NCI-H1694 treated with DMSO at 0.1 percent for 48 hours (cell line): ENCODE data around the gene KLHL36.
"Not testable (repeated sequence)": the region's sequence is repeated elsewhere in the genome, so short reads cannot be mapped to it uniquely, and the experiment has no call there.

Experiments used
- DNase-seq: peaks from one replicate; lab custom pipeline; 2025; lab: John Stamatoyannopoulos, UW

The KLHL36 gene

DNA sequence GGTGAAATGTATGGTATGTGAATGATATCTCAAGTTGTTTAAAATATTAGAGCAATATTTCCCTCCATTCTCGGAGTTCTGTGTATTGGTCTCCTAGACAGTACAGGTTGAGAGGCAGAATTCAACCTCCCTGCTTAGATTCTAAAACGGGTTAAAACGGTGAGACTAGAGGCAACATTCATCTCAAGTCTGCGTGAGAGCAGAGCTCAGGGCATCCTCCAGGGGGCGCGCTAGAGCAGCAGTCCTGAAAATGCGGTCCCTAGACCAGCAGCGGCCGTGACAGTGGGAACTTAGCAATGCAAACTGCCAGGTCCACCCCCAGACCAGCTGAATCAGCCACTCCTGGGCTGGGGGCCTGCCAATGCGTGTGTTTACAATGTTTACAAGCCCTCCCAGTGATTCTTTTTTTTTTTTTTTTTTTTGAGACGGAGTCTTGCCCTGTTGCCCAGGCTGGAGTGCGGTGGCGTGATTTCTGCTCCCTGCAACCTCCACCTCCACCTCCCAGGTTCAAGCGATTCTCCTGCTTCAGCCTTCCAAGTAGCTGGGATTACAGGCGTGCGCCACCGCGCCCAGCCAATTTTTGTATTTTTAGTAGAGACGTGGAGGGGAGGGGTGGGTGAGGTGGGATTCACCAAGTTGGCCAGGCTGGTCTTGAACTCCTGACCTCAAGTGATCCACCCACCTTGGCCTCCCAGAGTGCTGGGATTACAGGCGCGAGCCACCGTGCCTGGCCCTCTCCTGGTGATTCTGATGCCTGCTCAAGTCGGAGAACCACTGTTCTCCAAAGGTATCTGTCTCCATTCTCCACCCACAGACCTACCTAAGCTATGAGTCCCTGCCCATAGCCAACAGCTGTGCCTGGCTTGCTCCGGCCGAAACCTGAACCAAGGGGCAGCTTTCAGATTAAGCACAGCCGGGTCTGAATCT lies 24.2 kb downstream of the KLHL36 start:
- peak; percentile 30 for DNase-seq

DNA sequence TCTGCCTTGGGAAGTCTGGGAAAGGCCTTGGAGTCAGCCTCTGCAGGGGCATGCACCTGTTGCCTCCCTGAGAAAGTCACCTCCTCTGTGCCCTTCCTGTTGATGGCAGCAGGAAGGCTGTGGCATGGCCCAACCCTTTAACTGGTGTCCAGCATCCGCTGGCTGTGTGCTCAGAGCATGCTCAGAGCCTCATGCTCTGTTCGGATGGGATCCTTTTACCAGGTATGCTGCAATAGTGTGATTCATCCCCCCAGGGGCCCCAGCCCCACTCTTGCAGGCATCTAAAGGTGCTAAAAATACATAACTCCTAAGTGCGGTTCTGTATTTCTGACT lies 24.9 kb downstream of the KLHL36 start:
- no peak for DNase-seq

DNA sequence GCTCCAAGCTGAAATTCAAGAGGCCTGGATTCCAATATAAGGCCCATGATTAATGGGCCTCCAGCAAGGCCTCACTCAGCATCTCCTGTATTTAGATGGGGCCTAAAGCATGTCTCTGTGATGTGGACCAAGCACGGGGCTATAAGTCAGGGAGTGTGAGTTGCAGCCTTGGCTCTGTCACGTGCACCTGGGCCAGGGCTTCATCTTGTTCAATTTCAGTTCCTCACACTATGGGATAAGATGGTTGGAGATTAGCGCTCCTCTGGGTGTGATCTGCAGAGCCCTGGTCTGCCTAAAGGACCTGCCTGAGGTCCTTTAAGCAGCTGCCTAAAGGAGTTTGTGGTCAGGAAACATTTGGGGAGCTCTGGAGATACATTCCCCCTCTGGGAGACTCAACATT lies 25.2 kb downstream of the KLHL36 start:
- DNase-seq = no peak

DNA sequence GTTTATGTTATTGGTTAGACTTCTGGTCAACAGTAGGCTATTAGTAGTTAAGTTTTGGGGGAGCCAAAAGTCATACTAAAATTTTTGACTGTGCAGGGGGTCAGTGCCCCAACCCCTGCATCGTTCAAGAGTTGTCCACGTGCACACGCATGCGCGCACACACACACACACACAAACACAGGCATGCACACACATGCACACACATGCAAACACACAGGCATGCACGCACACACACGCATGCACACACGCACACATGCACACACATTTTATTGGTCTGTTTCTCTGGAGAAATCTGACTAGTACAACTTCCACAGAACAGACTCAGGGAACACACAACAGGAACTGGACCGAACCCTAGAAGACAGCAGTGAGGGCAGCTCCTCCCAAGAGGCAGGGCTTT lies 27.1 kb downstream of the KLHL36 start:
- DNase-seq = no peak

DNA sequence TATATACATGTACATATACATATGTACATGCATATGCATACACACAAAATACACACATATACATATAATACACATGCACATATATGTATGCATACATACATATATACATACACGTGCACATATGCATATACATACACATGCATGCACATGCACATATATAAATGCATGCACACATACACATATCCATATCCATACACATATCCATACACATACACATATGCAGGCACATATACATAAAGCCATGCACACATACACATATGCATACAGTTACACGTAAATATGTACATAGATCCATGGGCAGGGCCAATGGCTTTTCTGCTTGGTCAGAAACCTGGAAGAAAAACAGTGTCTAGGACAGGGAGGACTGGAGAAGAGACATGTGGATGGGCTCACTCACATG lies 27.6 kb downstream of the KLHL36 start:
- DNase-seq = no peak

DNA sequence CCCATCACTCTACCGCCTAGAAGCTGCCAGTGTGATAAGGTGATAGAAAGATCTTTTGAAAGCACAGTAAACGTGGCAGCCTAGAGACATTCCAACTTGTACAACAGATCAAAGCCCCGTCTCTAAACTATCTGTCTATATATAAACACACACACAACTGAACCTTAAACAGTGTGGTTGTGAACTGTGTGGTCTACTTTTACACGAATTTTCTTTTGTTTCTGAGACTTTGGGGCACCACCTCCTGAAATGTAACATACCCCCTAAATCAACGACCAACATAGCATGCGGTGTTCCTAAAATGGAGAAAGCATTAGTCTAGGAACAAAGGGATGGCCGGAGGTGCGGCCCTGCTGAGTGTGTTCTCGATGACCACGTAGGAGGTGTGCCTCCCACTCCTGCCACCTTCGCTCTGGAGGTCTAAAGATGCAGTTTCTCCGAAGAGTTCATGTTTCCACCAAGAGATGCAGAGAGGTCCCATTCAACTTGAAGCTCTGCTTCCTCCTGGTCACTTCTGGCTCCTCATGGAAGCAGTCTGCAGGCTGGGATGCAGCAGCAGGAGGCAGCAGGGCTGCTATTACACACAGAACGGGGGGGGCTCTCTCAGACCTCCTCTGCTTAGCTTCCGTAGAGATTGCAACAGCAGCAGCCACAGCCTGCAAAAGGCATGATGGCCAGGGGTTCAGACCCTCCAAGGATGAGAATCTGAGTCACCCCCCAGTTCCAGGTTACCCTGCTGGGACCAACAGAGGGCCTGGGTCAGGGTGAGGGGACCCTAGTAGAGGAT lies 28.9 kb downstream of the KLHL36 start:
- DNase-seq = no peak

DNA sequence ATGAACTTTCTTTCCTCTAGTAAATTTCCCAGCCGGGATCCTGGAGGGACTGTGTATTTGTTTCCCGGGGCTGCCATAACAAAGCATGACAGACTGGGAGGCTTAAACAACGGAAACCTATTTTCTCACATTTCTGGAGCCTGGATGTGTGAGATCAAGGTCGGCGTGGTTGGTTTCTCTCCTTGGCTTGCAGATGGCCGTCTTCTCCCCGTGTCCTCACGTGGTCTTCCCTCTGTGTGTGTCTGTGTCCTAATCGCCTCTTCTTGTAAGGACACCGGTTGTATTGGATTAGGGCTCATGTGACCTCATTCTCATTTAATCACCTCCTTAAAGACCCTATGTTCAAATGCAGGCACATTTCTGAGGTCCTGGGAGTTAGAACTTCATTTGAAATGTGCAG lies 29.5 kb downstream of the KLHL36 start:
- no peak for DNase-seq

DNA sequence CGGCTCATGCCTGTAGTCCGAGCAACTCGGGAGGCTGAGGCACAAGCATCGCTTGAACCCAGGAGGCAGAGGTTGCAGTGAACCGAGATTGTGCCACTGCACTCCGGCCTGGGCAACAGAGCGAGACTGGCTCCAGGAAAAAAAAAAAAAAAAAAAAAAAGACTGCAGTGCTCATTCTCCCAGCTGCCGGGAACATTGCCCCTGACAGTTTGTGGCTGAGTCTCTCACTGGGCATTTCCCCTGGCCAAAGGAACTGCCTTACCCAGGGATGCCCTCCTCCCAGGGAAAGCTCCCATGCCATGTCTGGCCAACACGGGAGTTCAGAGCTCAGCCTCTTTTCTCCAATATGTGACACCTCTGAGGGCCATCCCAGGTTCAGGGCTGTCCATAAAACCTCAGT lies 30.2 kb downstream of the KLHL36 start:
- DNase-seq = no peak

DNA sequence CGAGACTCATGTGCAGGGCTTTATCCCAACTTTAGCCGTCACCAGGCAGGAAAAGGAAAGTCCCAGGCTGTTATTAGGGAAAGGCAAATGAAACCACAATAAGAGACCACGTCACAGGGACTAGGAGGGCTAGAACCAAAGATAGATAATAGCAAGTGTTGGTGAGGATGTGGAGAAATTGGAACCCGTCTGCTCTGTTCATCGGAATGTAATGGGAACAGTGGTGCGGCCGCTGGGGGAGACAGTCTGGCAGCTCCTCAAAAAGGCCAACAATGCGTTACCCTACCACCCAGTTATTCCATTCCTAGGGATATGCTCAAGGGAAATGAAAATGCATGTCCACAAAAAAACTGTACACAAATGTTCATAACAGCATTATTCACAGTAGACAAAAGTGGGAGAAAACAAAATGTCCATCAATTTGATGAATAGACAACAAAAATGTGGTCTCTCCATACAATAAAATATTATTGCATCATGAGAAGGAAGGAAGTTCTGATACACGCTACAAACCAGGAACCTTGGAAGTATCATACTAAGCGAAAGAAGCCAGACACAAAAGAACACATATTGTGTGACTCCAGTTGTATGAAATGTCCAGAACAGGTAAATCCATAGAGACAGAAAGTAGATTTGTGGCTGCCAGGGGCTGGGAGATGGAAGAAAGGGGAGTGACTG lies 32.0 kb downstream of the KLHL36 start:
- DNase-seq = no peak

DNA sequence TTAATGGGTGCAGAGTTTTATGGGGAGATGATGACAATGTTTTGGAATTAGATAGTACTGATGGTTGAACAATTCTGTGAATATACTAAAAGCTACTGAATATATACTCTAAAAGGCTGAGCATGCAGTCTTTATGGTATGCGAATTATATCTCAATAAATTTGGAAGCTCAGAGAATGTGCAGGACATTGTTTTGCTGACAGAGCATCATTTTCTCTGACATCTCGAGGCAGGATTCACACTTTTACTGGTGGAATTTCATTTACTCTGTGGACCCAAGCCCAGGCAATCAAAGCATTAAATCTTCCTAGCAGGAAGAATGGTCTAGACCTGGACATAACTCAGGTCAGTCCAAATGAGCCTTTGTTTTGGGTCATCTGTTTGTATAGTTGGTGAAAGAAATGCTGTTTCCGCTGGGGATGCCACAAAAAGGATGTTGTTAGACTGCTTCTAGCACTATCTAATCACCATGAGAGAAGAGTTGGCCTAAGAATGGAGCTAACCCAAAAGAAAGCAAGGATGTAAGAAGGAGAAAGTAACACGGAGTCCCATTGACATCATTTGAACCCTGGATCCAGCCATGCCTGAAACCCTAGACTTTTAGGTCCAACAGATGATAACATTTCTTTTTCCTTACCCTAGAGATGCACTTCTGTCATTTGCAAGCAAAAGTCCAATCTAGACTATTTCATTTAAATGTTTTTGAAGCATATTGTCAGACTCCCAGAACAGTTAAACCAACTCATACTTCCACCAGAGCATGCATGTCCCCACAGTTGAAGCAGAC lies 32.7 kb downstream of the KLHL36 start:
- no peak for DNase-seq

DNA sequence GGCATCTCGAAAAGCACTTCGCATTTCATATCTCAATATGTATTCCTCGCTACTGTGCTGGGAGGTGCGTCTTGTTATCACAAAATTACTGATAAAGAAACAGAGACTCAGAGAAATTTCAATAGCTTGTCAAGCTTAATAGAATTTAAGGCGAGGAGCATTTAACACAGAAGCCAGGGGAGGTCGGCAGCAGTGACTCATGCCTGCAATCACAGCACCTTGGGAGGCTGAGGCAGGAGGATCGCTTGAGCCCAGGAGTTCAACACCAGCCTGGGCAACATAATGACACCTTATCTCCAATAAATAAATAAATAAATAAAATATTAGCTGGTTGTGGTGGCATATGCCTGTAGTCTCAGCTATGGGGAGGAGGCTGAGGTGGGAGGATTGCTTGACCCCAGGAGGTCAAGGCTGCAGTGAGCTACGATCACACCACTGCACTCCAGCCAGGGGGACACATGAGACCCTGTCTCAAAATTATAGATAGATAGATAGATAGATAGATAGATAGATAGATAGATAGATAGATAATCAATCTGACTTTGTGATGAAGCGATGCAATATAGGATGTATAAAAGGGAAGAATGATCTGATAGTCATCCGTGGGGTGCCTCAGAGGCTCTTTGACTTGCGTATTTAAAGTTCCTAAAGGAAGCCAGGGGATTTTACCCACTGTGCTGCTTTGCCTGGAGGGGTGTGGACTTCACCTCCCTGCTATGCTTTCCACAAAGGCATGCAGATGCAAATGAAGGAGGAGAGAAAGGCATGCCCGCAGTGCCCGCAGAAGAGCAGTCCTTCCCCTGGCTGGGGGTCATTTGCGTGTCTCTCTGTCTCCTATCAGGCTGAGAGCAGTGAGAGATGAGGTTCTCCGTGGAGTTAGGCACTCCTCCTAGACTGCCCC lies 35.6 kb downstream of the KLHL36 start:
- DNase-seq = no peak

DNA sequence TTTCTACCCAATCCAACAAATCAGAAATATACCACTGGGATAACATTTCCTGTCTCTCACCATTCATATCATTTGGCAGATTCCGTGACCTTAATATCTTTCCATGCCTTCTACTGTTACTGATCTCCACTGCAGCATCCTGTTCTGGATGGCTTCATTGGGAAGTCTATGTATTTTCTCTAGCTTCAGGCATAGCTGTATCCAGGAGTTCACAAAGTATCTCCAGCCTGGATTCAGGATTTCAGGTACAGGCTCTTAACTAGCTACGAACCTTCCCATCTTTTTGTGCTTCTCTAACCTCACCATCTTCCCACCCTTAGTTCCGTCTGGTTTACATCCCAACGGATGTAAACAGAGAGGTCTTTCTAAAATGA lies 36.3 kb downstream of the KLHL36 start:
- DNase-seq = no peak

DNA sequence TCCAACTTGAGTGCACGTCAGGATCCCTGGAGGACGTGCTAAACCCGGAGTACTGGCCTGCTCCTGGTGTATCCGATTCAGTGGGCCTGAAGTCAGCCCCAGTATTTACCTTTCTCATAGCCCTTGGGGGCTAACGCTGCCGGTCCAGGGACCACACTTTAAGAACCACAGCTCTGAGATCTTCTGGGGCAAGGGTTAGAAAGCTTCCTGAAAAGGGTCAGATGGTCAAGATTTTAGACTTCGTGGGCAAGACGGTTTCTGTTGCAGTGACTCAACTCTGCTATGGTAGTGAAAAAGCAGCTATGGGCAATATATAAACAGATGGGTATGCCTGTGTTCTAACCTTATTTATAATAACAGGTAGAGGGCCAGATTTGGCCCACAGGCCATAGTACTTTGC lies 36.9 kb downstream of the KLHL36 start:
- no peak for DNase-seq

DNA sequence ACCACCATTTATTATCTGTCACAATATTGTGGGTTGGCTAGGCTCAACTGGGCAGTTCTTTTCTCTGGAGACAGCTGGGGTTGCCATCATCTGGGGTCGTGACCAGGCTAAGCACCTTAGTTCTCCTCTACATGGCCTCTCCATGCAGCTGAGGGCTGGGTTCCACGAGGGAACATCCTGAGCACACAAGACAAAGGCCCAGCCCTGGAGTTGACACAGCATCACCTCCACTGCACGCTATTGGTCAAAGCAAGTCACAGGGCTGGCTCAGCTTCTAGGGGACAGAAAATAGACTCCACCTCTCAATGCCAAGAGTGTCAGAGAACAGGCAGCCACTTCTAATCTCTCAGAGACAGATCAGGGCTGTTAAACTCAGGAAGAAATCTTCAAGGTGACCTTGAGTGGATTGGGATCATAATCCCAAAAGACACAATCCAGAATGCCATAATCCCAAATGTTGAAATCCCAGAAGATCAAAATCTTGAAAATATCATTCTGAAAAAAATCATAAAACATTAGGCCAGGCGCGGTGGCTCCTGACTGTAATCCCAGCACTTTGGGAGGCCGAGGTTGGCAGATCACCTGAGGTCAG lies 38.5 kb downstream of the KLHL36 start:
- DNase-seq = no peak

DNA sequence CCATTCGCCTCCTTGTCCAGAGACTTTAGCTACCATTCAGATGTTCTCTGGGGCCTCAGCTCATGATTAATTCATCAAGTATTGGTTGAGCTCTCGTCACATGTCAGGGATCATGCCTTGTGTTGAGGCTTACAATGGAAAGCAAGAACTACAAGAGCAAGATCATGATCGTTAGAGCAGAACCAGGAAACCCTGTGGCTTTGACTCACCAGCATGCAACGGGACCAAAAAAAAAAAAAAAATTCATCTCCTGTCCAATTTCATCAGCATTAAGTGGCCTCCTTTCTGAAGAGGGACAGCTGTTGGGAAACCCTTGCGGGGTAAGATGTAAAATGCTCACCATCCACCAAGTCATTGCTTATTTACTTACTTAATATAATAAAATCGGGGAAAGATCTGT lies 39.4 kb downstream of the KLHL36 start:
- no peak for DNase-seq

DNA sequence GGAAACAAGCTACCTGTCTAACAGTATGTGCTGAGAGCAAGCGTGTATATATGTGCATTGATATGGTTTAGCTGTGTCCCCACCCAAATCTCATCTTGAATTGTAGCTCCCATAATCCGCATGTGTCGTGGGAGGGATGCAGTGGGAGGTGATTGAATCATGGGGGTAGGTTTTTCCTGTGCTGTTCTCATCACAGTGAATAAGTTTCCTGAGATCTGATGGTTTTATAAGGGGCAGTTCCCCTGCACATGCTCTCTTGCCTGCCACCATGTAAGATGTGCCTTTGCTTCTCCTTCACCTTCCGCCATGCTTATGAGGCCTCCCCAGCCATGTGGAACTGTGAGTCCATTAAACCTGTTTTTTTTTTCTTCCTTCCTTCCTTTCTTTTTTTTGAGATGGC lies 39.9 kb downstream of the KLHL36 start:
- not testable (repeated sequence) for DNase-seq

DNA sequence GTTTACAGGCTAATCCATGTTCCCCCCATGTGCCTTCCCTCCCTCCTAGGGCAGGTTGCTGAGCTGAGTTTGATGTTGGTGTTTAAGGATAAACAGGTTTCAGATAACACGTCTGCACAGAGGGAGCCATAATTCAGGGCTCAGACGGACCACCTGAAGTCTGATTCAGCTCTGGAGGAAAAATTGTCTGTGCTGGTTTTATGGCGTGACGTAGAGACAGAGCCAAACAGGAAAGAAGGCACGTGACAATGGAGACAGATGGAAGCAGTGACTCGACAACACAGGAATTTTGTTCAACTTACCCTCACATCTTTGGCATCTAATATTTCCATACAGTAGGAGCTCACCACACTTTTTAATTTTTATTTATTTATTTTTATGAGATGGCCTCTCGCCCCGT lies 40.8 kb downstream of the KLHL36 start:
- DNase-seq = no peak

DNA sequence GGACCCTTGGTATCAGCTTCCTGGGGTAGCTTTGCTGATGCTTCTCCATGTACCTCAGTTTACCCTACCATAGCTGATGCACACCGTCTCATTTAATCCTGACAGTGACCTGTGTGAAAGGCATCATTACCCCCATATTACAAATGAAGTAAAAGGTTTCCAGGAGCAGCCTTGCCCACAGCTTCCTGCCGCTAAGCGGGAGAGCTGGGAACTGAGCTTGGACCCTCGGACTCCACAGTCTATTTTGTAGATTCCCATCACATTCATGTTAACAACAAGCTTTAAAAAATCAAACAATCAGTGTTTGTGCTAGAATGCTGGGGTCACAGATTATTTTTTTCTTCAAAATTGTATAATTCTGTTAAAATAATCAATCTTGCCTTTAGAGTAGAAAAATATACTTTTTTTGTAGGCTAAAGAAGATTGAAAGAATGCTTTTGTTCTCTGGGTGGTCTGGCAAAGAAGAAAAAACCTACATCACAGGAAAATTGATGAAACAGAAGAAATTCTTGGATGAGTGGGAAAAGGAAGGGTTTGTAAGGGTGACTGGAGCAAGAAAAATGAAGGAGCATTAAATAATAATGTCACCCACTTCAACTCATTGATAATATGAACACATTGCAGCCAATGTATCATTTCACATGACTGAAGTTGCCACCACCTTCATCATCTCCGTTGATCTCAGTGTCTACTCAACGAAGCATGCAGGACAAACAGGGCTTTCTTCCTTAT lies 41.9 kb downstream of the KLHL36 start:
- no peak for DNase-seq

DNA sequence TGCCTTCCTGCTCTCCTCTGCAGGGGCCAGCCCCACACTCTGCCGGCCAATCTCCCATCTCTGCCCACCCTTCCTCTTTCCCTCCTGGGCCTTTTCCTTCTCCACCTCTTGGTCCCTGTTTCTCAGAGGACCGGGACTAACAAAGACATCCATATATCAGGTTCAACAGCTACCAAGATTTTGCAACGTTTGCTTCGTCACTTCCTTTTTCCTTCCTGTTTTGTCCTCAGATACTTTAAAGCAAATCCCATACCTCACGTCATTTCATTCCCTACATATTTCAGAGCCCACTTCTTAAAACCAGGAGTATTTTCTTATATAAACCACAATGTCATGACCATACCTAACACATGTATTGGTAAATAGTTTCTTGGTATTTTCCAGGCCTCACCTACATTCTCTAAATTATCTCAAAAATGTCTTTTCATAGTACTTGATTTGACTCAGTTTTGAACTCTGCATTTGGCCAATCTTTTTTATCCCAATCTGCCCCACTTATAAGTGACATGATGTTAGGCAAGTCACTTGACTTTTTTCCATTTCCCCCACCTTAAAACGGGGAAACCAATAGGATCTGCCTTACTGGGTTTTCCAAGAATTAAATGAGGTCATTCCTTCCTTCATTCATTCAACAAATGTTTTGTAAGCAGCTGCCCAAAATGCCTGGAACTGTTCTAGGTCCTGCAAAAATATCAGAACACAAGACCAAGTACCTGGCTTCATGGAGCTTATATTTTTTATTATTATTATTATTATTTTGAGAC lies 44.3 kb downstream of the KLHL36 start:
- DNase-seq = no peak
